ENCODE measurements around the gene BRD1.
"Not testable (repeated sequence)": the region's sequence is repeated elsewhere in the genome, so short reads cannot be mapped to it uniquely, and the experiment has no call there.

Gene BRD1

DNA sequence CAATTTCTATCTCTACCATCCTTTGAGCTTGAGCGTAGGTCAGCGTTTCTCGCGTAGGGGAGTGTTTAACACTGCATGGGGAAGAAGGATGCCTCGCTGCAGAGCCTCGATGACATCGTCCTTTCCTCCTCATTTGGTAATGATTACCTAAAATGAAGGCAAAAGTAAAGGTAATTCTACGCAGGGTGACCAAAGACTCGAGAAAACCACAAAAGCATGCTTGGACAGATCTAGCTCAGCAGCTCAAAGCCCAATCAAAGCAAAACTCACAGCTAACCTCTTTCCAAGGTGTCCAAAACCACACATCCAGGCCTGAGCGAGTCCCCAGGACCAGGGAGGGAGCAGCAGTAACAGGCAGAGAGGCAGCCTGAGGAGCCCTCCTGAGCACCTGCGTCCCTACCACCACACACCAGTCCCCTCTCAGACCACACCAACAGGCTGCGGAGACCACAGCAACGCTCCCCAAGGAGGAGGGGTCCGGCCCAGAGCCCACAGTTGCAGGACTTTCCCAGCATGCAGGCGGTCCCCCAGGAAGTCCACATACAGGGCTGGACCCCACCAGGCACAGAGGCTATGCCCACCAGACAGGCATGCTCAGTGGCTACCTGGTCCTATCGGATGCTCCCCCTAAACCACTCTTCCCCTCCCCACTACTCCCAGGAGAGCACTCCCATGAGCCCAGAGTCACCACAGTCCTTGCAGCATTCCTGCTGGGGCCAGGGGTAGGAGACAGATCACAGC lies 3.3 kb downstream of the BRD1 start:
- H3K27ac ChIP-seq (ENCODE audit: low read depth, low read length): no peak overlapping the region
- H3K36me3 ChIP-seq (ENCODE audit: control insufficient read depth, low read length): peaks cover 72% of the 10 kb centered on the region
- no peak overlapping the region; the same call in 1 of the 2 replicates for H3K4me3 ChIP-seq (ENCODE audit: low read length)
- H3K27me3 ChIP-seq (ENCODE audit: control insufficient read depth, low read length): no peaks in the 10 kb centered on the region
- peaks cover 35% of the 10 kb centered on the region for H4K20me1 ChIP-seq (ENCODE audit: control insufficient read depth, insufficient read depth, low read depth, low read length)
- H3K4me1 ChIP-seq (ENCODE audit: control insufficient read depth, low read length): peaks cover 29% of the 10 kb centered on the region
- peaks cover 85% of the 10 kb centered on the region for H3K79me2 ChIP-seq (ENCODE audit: control insufficient read depth, low read length)
- TF ChIP-seq, protein P1, sequence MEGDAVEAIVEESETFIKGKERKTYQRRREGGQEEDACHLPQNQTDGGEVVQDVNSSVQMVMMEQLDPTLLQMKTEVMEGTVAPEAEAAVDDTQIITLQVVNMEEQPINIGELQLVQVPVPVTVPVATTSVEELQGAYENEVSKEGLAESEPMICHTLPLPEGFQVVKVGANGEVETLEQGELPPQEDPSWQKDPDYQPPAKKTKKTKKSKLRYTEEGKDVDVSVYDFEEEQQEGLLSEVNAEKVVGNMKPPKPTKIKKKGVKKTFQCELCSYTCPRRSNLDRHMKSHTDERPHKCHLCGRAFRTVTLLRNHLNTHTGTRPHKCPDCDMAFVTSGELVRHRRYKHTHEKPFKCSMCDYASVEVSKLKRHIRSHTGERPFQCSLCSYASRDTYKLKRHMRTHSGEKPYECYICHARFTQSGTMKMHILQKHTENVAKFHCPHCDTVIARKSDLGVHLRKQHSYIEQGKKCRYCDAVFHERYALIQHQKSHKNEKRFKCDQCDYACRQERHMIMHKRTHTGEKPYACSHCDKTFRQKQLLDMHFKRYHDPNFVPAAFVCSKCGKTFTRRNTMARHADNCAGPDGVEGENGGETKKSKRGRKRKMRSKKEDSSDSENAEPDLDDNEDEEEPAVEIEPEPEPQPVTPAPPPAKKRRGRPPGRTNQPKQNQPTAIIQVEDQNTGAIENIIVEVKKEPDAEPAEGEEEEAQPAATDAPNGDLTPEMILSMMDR (IDR thresholded peaks at IDR 0.05; ENCODE audit: low read depth, low read length, poor library complexity, severe bottlenecking): no peak
- no peak for TF ChIP-seq EZH2phosphoT487 (IDR thresholded peaks at IDR 0.05; ENCODE audit: borderline replicate concordance, low read length)
- no peaks in the 10 kb centered on the region for H3K9me3 ChIP-seq (ENCODE audit: control insufficient read depth, insufficient read depth, low read length)
- H3F3A ChIP-seq (ENCODE audit: control insufficient read depth, insufficient read depth): peaks cover 1% of the 10 kb centered on the region; the same call in 1 of the 2 replicates
- H3K9me2 ChIP-seq (replicated peaks; ENCODE audit: control insufficient read depth, low read length): no peaks in the 10 kb centered on the region
- peak overlapping the region; percentile 94; the same call in 1 of the 2 replicates for H3K4me2 ChIP-seq (ENCODE audit: low read length)

DNA sequence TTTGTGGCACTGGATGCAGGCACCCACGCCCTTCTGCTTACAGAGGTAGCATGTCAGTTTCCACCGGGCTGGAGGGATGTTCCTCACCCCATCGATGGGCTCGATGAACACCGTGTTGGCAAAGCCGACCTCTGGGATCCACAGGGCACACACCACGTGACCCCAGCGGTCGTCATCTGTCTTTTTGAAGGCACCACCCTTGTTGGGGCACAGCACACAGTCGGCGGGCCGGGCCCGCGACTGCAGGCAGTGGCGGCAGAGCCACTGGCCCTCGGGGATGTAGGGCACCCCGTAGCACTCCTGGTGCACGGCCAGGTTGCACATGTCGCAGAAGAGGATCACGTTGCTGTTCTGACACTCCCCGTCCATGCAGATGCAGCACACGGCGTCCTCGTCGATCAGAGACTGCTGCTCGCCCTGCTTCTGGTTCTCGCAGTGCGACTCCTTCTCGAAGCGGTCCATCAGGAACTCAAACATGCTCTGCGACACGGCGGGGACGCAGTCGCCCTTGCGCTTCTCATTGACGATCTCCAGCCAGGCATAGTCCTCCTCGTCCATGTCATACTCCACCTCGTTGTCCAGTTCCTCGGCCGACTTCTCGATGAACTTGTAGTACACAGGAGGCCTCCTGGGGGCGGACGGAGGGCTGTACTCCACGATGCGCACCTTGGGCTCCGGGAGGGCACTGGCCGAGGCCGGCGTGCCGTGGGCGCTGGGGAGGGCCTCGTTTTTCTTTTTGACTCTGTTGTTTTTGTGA lies 4.2 kb downstream of the BRD1 start:
- Histone ChIP-seq H4K20me1 (ENCODE audit: control insufficient read depth, insufficient read depth, low read depth, low read length) (peaks cover 35% of the 10 kb centered on the region), H3F3A (ENCODE audit: control insufficient read depth, insufficient read depth) (no peaks in the 10 kb centered on the region), H3K4me1 (ENCODE audit: control insufficient read depth, low read length) (peaks cover 20% of the 10 kb centered on the region), H3K9me3 (ENCODE audit: control insufficient read depth, insufficient read depth, low read length) (no peaks in the 10 kb centered on the region), H3K4me3 (ENCODE audit: low read length) (no peak overlapping the region), H3K27me3 (ENCODE audit: control insufficient read depth, low read length) (no peaks in the 10 kb centered on the region), H3K9me2 (replicated peaks; ENCODE audit: control insufficient read depth, low read length) (no peaks in the 10 kb centered on the region), H3K27ac (ENCODE audit: low read depth, low read length) (no peak overlapping the region), H3K36me3 (ENCODE audit: control insufficient read depth, low read length) (peaks cover 79% of the 10 kb centered on the region), H3K79me2 (ENCODE audit: control insufficient read depth, low read length) (peaks cover 93% of the 10 kb centered on the region), H3K4me2 (ENCODE audit: low read length) (no peak overlapping the region)
- TF ChIP-seq EZH2phosphoT487 (IDR thresholded peaks at IDR 0.05; ENCODE audit: borderline replicate concordance, low read length): no peak
- TF ChIP-seq, protein P1 (IDR thresholded peaks at IDR 0.05; ENCODE audit: low read depth, low read length, poor library complexity, severe bottlenecking): no peak

DNA sequence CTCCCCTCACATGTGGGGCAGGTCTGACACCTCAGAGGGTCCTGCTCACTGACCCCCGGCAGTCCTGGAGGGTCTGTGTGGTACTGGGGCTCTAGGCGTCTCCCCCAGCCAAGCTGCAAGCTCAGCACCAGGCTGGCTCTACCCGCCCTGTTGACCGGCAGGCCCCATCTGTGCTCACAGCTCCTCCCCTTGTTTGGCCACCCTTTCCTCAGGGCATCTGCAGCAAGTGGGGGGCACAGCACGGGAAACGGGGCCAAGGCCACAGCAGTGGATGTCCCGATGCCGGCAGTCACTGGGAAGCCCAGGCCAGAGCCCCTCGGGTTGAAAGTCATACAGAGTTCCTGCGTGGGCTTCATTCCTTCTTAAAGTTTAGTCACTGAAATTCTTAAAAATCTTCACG lies 5.9 kb downstream of the BRD1 start:
- H3K4me3 ChIP-seq (ENCODE audit: low read length); H3F3A ChIP-seq (ENCODE audit: control insufficient read depth, insufficient read depth); H3K27me3 ChIP-seq (ENCODE audit: control insufficient read depth, low read length); H3K4me2 ChIP-seq (ENCODE audit: low read length); H3K9me2 ChIP-seq (replicated peaks; ENCODE audit: control insufficient read depth, low read length); H3K9me3 ChIP-seq (ENCODE audit: control insufficient read depth, insufficient read depth, low read length); H3K27ac ChIP-seq (ENCODE audit: low read depth, low read length): not testable (repeated sequence)
- peaks cover 100% of the 10 kb centered on the region for H3K79me2 ChIP-seq (ENCODE audit: control insufficient read depth, low read length)
- peaks cover 13% of the 10 kb centered on the region for H3K4me1 ChIP-seq (ENCODE audit: control insufficient read depth, low read length)
- peaks cover 35% of the 10 kb centered on the region for H4K20me1 ChIP-seq (ENCODE audit: control insufficient read depth, insufficient read depth, low read depth, low read length)
- H3K36me3 ChIP-seq (ENCODE audit: control insufficient read depth, low read length): peaks cover 95% of the 10 kb centered on the region

DNA sequence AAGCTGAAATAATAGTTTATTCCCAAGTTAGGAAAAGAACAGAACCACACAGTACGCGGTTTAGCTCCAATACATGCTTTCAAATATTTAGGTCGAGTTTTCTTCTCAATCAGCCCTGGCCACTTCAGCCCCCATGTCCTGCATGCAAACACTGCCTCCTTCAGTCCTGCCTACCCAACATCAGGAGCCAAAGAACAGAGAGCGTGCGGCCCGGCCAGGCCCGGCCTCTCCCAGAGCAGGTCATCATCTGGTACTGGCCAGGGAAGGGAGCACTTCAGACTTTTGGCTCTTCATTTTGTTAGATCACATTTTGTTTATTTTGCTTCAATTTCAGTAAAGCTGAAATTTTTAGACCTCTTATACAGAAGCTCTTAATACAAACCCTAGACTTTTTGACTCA lies 6.7 kb downstream of the BRD1 start:
- peaks cover 11% of the 10 kb centered on the region for H3K4me1 ChIP-seq (ENCODE audit: control insufficient read depth, low read length)
- H3K9me2 ChIP-seq (replicated peaks; ENCODE audit: control insufficient read depth, low read length): no peaks in the 10 kb centered on the region
- H3K27me3 ChIP-seq (ENCODE audit: control insufficient read depth, low read length): no peaks in the 10 kb centered on the region
- no peaks in the 10 kb centered on the region for H3F3A ChIP-seq (ENCODE audit: control insufficient read depth, insufficient read depth)
- no peak overlapping the region for H3K27ac ChIP-seq (ENCODE audit: low read depth, low read length)
- no peaks in the 10 kb centered on the region for H3K9me3 ChIP-seq (ENCODE audit: control insufficient read depth, insufficient read depth, low read length)
- H4K20me1 ChIP-seq (ENCODE audit: control insufficient read depth, insufficient read depth, low read depth, low read length): peaks cover 31% of the 10 kb centered on the region
- H3K36me3 ChIP-seq (ENCODE audit: control insufficient read depth, low read length): peaks cover 96% of the 10 kb centered on the region
- no peak overlapping the region for H3K4me3 ChIP-seq (ENCODE audit: low read length)
- TF ChIP-seq, protein P1 (IDR thresholded peaks at IDR 0.05; ENCODE audit: low read depth, low read length, poor library complexity, severe bottlenecking): no peak
- no peak for TF ChIP-seq EZH2phosphoT487 (IDR thresholded peaks at IDR 0.05; ENCODE audit: borderline replicate concordance, low read length)
- no peak overlapping the region for H3K4me2 ChIP-seq (ENCODE audit: low read length)
- H3K79me2 ChIP-seq (ENCODE audit: control insufficient read depth, low read length): peaks cover 100% of the 10 kb centered on the region

All from DOHH2 (cell line).